Hematopoietic multipotent progenitor cell treated with erythropoietin and hydrocortisone succinate and interleukin-3 and kit ligand, for 17 days (in vitro differentiated cells): ENCODE data around the gene KAT2B.

ENCODE experiments used
- DNase-seq: peaks from one replicate; pipeline ENCODE4 v3.0.0-alpha.2; 2015; ENCODE audit warnings: low spot score

Gene KAT2B

GRCh38 chr3:20064796-20065564, 24.7 kb downstream of the KAT2B start:
- peak; percentile 78 for DNase-seq

- DNase-seq = peak; percentile 25
These were observed 25.8 kb downstream of the KAT2B start for GRCh38 chr3:20066079-20066478.

GRCh38 chr3:20066850-20067617, 26.8 kb downstream of the KAT2B start:
- DNase-seq = no peak

- no peak for DNase-seq
These were observed 28.4 kb downstream of the KAT2B start for GRCh38 chr3:20068512-20069177.

- DNase-seq = no peak
These were observed 28.9 kb downstream of the KAT2B start for GRCh38 chr3:20069178-20069532.

GRCh38 chr3:20071175-20071574, 30.9 kb downstream of the KAT2B start:
- no peak for DNase-seq

- DNase-seq = no peak
These were observed 32.2 kb downstream of the KAT2B start for GRCh38 chr3:20072422-20072821.

GRCh38 chr3:20073068-20073467, 32.8 kb downstream of the KAT2B start:
- DNase-seq = no peak

GRCh38 chr3:20073683-20074082, 33.4 kb downstream of the KAT2B start:
- no peak for DNase-seq

- no peak for DNase-seq
These were observed 34.2 kb downstream of the KAT2B start for GRCh38 chr3:20074226-20075063.

- no peak for DNase-seq
These were observed 35.0 kb downstream of the KAT2B start for GRCh38 chr3:20075197-20075596.

- DNase-seq = no peak
These were observed 36.2 kb downstream of the KAT2B start for GRCh38 chr3:20076296-20076997.

- no peak for DNase-seq
These were observed 36.8 kb downstream of the KAT2B start for GRCh38 chr3:20077068-20077467.

GRCh38 chr3:20078194-20078714, 38.0 kb downstream of the KAT2B start:
- DNase-seq = no peak

- no peak for DNase-seq
These were observed 39.4 kb downstream of the KAT2B start for GRCh38 chr3:20079621-20080020.

GRCh38 chr3:20080956-20081554, 40.8 kb downstream of the KAT2B start:
- DNase-seq = no peak

GRCh38 chr3:20083253-20083652, 43.0 kb downstream of the KAT2B start:
- DNase-seq = no peak

GRCh38 chr3:20083953-20084352, 43.7 kb downstream of the KAT2B start:
- DNase-seq = no peak

GRCh38 chr3:20091331-20092047, 51.2 kb downstream of the KAT2B start:
- no peak for DNase-seq

- no peak for DNase-seq
These were observed 55.2 kb downstream of the KAT2B start for GRCh38 chr3:20095470-20095869.
